BJ (cell line): ENCODE results near the gene EDIL3. TPM values are rescaled to one million over a fixed set of nuclear protein-coding genes. Genes with fewer than 3 reads are reported as not detected.

Experiments used
- CTCF ChIA-PET: fragments of 350-600 bp; formaldehyde crosslinking; extraction: SDS; loops from one replicate; lab custom pipeline; 2021; ENCODE audit warnings: antibody characterized with exemption, inconsistent platforms; lab: Yijun Ruan, JAX
- POLR2A ChIA-PET: fragments of 300-600 bp; sonication (Branson Sonifier 250); formaldehyde crosslinking; extraction: SDS; loops from one replicate; lab custom pipeline; 2021; ENCODE audit warnings: antibody characterized with exemption; lab: Charles Lee
- DNase-seq: peaks from one replicate; pipeline ENCODE4 v3.0.0-alpha.2; 2011; ENCODE audit warnings: low read depth
- H3K27me3 ChIP-seq: 2 replicates; pipeline ENCODE4 v1.6.0; 2011; ENCODE audit warnings: low read length; ENCODE audit not compliant: control insufficient read depth, insufficient read depth
- H3K36me3 ChIP-seq: 2 replicates; pipeline ENCODE4 v1.5.1; 2011; ENCODE audit warnings: low read length; ENCODE audit not compliant: control insufficient read depth, insufficient read depth
- H3K4me3 ChIP-seq: 2 replicates; pipeline ENCODE4 v1.5.1; 2011; ENCODE audit warnings: low read depth, mild to moderate bottlenecking, control low read depth, low read length
- polyA plus RNA-seq: library from polyadenylated mRNA; depleted of rRNA; stranded (reverse); fragments of >200 nt; gene quantifications from 2 replicates; pipeline ENCODE4 v1.2.3, GENCODE V29; 2011
- TF ChIP-seq, protein P1 (sequence below): IDR thresholded peaks from 2 replicates; pipeline ENCODE4 v1.5.1; 2011; ENCODE audit warnings: low read depth, mild to moderate bottlenecking, control low read depth, inconsistent platforms, low read length, moderate library complexity; ENCODE audit not compliant: insufficient read depth

EDIL3 gene
- polyA plus RNA-seq, 1 experiment, result 8.4 TPM

DNA sequence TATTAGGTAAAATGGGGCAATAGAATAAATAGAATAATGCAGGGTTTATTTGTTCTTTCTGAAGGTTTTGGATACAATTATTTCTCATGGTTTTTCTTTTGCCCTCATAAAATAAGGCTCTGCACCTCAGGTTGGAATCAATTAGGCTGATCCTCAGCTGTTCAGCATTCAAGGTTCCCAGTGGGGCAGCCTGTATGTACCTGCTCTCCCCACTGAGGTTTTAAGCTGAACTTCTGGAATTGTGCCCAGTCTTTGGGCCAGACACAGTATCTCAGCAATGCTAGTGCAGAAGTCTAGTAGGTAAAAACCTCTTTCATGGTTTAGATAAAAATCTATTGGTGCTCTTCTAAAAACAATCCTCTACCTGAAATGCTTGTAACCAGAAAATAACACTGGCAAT lies 98.0 kb downstream of the EDIL3 start:
- TF ChIP-seq, protein P1, sequence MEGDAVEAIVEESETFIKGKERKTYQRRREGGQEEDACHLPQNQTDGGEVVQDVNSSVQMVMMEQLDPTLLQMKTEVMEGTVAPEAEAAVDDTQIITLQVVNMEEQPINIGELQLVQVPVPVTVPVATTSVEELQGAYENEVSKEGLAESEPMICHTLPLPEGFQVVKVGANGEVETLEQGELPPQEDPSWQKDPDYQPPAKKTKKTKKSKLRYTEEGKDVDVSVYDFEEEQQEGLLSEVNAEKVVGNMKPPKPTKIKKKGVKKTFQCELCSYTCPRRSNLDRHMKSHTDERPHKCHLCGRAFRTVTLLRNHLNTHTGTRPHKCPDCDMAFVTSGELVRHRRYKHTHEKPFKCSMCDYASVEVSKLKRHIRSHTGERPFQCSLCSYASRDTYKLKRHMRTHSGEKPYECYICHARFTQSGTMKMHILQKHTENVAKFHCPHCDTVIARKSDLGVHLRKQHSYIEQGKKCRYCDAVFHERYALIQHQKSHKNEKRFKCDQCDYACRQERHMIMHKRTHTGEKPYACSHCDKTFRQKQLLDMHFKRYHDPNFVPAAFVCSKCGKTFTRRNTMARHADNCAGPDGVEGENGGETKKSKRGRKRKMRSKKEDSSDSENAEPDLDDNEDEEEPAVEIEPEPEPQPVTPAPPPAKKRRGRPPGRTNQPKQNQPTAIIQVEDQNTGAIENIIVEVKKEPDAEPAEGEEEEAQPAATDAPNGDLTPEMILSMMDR, result no peak
- Histone ChIP-seq H3K4me3 (no peak overlapping the region), H3K27me3 (no peaks in the 10 kb centered on the region), H3K36me3 (no peaks in the 10 kb centered on the region)
- ChIA-PET POLR2A (no interaction called here), CTCF (no interaction called here)
- DNase-seq, result no peak

DNA sequence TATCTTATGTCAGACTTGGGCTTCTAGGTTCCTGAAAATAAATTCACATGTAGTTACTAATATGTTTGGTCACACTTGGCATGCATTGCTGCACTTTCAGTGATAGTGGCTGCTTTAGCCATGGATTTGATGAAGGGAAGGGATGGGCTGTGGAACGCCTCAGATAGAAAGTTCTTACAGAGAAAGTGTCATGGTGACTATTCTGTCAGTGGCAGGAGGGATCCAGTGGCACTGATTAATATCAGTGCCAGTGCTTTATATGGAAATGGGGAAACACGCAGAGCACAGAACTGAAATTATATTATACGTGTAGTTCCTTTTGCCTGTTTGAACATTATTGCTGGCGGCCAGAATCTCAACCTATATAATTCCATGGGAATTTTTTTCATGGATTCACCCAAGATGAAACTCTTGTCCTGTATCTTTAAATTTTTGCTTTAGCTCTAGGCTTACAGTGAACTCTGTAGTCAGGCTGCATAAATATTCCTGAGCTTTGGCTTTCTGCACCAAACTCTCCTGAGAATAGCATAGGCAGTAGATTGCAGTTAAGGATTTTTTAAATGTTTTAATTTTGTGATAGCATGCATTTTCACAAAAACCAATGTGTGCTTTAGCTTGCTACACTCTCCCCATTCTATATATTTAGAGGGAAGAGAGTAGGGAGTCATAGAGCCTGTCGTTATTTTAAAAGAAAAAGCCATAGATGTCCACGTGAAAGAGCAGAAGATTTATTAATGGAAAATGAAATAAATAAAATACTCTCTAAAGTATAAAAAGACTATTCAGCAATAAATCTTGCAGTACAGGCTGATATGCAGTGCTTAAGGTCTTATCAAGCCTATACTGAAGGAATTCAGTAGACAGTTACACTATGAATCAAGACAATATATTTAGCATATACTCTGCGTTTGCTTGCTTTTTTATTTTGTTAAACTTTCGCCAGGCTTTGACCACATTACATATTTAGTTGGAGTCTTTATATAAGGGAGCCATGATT lies 98.7 kb downstream of the EDIL3 start:
- Histone ChIP-seq H3K4me3 (no peak overlapping the region), H3K27me3 (no peaks in the 10 kb centered on the region), H3K36me3 (no peaks in the 10 kb centered on the region)
- TF ChIP-seq, protein P1, result no peak
- POLR2A ChIA-PET, result no interaction called here
- no peak for DNase-seq
- CTCF ChIA-PET, result no interaction called here

DNA sequence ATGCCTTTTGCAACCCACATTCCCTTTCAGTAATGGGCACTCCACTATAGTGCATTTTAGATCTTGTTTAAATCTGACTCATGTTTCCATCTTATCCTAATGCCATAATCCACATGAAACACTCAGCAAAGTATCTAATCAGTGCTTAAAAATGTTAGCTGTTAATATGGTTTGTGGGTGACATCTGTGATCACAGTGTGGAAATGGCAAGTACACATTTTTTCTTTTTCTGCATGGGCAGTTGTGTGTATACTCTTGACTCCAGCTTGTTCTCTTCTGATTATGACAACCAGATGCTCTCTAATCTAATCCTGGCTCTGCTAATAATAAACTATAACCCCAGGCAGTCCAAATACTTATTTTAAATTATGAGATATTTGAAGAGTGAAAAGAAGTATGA lies 103.3 kb downstream of the EDIL3 start:
- ChIA-PET CTCF (no interaction called here), POLR2A (no interaction called here)
- Histone ChIP-seq H3K36me3 (no peaks in the 10 kb centered on the region), H3K4me3 (no peak overlapping the region), H3K27me3 (no peaks in the 10 kb centered on the region)
- DNase-seq, result no peak
- TF ChIP-seq, protein P1, result no peak

DNA sequence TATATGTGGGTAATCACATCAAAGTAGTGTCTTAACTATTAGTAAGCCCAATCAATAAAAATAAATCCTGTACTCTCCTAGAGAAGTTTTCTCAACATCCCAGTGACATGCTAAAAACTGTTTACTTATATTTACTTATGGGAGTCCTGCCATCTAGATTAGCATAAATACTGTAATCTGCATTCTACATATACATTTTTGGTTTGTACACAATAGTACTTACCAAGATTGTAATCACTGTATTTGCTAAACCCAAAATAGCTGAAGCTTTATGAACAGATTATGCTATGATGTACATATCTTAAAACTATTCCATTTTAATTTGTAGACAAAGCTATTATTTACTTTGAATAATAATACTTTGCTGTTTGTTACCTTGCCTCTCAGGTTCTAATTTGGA lies 105.4 kb downstream of the EDIL3 start:
- CTCF ChIA-PET, result no interaction called here
- DNase-seq, result no peak

DNA sequence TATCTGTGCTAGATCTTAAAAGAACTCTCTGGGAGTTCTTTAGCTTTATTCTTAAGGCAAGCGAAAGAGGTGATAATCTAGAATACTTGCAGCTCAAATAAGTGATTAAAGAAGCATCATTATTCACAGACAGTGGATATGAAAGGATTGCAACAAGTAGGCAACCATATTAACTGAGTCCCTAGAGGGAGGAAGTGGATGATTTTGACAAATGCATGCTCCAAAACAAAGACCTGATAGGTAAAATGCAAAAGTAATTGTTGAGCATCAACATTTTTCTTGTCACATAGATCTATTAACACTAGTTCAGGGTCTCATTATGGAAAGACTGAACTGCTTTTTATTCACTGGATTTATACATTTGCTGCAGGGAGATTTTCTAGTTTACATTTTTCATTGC lies 109.1 kb downstream of the EDIL3 start:
- TF ChIP-seq, protein P1, result no peak
- DNase-seq, result no peak
- H3K36me3 ChIP-seq, result no peaks in the 10 kb centered on the region
- no peaks in the 10 kb centered on the region for H3K27me3 ChIP-seq
- H3K4me3 ChIP-seq, result no peak overlapping the region
- ChIA-PET CTCF (interaction anchor here (0.8 kb wide), 1 partner anchor 163 kb away, joined by 3 read pairs; no protein-coding TSS in a partner anchor), POLR2A (no interaction called here)

More for the DNA sequence above, 105.4 kb downstream of the EDIL3 start:
- no peaks in the 10 kb centered on the region for H3K36me3 ChIP-seq
- POLR2A ChIA-PET, result no interaction called here
- no peak overlapping the region for H3K4me3 ChIP-seq
- TF ChIP-seq, protein P1, result no peak
- no peaks in the 10 kb centered on the region for H3K27me3 ChIP-seq
